HG02852 (cell line): ENCODE results near the gene H6PD.

Experiments used
- ATAC-seq: cut with Tn5 transposase; IDR thresholded peaks from one replicate; pipeline ENCODE4 v1.9.1; 2021; ENCODE audit warnings: mild to moderate bottlenecking, moderate library complexity; ENCODE audit not compliant: unreplicated experiment

H6PD gene

GRCh38 chr1:9314711-9315379 lies 80.3 kb downstream of the H6PD start:
- no peak for ATAC-seq

DNA sequence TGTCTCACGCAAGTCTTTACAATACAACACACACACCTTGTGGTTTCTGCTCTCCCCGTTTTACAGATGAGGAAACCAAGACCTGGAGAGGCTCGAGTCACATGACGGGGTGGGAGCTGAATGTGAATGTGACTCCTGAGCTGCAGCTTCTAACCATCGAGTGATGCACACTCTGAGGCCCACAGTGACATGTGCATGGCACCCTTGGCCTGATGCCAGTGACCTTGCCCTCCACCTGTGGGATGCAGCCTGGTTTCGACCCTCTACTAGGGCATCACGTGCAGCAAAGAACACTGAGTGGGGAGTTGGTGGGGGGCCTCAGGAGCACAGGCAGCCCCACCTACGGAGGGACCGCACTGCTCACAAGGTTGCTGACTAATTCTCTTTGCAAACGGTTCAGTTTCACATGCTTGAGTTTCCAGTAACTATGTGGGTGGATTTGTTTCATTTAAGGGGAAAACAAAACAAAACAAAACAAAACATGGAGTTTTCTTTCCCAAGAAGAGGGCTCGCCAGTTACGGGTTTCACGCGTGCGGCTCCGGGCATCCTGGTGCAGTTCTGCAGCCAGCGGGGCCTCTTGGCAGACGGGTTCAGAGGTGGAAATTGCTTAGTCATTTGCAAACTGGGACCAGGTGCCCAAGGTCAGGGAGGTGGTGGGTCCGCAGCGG lies 81.0 kb downstream of the H6PD start:
- ATAC-seq: no peak

DNA sequence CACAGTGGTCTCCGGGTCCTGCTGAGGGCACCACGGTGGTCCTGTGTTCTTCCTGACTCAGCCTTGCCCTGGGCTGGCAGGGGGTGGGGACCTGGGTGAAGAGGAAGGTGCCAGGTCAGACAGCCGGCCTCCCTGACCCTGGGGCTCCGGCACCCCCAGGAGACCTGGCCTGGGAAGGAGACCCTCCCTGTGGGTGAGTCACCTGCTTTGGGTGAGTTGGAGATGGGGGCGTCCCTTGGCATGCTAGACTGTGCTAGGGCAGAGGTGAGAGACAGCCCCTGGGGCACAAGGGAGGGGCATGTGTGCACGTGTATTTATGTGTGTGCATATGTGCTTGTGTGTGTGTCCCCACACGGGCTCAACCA lies 81.5 kb downstream of the H6PD start:
- no peak for ATAC-seq

GRCh38 chr1:9316512-9316911 lies 81.9 kb downstream of the H6PD start:
- ATAC-seq: no peak

DNA sequence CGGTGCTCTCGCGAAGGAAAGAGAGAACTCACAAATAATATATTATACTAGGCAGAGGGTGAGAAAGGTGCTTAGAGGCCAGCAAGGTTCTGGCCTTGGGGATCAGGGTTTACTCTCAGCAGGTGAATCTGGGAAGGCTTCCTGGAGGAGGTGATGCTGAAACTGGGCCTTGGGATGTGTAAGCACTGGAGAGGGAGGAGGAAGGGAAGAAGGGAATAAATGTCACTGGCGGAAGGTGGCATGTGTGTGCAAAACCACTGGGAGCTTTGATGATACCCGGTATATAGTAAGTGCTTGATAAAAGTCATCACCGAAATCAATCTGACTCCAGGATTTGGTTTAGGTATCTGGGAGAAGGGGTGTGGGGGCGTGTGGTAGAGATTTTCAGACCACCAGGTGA lies 82.5 kb downstream of the H6PD start:
- no peak for ATAC-seq

- ATAC-seq: no peak
These were observed 83.2 kb downstream of the H6PD start for GRCh38 chr1:9317591-9318417.

DNA sequence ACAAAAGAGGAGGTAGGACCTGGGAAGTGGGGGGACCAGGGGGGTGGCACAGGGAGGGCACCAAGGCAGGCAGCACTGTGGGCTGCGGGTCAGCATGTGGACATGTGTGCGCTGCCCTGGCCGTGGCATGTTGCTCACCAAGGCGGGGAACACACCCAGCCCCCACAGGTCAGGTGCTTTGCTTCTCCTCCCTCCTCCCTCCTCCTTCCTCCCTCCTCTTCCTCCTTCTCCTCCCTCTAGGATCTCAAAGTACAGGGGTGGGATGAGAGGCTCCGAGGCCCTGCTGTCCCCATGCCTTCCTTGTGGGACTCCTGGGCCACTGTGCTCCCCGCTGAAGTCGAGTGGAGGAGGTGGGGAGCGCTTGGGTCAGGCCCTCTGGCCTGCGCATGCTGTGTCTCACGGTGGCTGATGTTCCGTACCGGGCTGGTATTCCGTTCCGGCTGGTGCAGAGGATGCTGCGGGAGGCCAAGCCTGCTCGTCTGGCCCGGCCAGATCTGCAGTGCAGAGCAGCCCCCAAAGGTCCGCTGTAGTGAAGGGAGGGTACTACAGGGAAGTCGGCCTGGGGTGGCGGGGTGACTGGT lies 84.7 kb downstream of the H6PD start:
- ATAC-seq: no peak

DNA sequence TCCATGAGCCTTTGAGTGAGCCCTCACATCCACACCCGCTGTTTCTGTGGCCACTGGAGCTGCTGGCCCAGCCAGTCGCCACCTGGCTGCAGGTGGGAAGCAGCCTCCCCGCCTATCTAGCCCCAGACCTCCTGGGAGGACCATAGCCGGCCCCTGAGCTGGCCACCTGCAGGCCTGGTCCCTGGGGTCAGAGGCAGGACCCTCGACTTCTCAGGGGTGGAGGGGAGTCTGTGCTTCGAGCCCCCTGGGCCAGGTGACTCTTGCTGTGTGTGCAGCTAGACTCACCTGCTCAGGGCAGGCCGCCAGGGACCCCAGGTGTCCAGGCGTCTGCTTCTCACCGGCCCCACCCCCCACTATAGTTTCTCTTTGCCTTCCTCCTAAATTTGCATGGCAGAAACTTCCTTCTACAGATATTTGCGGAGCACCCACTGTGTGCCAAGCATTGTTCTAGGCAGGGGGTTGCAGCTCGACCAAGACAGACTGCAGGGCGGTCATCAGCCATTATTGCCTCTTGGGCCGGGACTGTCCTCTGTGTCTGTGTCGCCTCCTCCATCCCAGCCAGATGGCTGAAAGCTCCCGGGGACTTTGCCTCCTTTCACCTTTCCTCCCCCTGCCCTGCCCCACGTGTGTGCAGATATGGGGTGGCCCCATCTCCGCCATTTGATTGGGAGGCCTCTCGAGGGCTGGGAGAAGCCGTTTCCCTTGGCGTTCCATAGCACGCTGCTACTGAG lies 85.4 kb downstream of the H6PD start:
- ATAC-seq: no peak
